Tibial artery (tissue), 4 donors: Measurements from ENCODE around the gene KL.

Experiments
- DNase-seq, 2 donors: peaks; one replicate each; pipeline ENCODE4 v3.0.0-alpha.2; 2019
- H3K27ac ChIP-seq, 2 donors: fragments of 200-600 bp; sonication (generic) in 1 of 2; 1 replicate in 1 of 2; 2 replicates in 1 of 2; pipeline ENCODE4 v1.5.1; 2018 to 2019; ENCODE audit warnings: mild to moderate bottlenecking in 1 of 2
- H3K27me3 ChIP-seq, 2 donors: fragments of 200-600 bp; sonication (generic) in 1 of 2; one replicate each; pipeline versions ENCODE4 v1.5.1 to v1.6.0; 2016 to 2019
- H3K36me3 ChIP-seq, 3 donors: fragments of 200-600 bp; sonication (generic) in 2 of 3; one replicate each; pipeline ENCODE4 v1.5.1; 2016 to 2019; ENCODE audit warnings: mild to moderate bottlenecking in 2 of 3
- H3K4me1 ChIP-seq, 4 donors: fragments of 200-600 bp; sonication (generic) in 2 of 4; 1 replicate in 3 of 4; 2 replicates in 1 of 4; pipeline ENCODE4 v1.5.1; 2016 to 2019
- H3K4me3 ChIP-seq, 2 donors: fragments of 200-600 bp; sonication (generic) in 1 of 2; 1 replicate in 1 of 2; 2 replicates in 1 of 2; pipeline ENCODE4 v1.5.1; 2018 to 2019; ENCODE audit warnings: mild to moderate bottlenecking in 2 of 2
- H3K9me3 ChIP-seq, 3 donors: fragments of 200-600 bp; sonication (generic) in 1 of 3; one replicate each; pipeline ENCODE4 v1.5.1; 2016 to 2019
- CTCF ChIP-seq, 2 experiments: fragments of 200-600 bp in 1 of 2; fragments of 450-650 bp in 1 of 2; IDR thresholded peaks; one replicate each; pipeline ENCODE4 v1.5.1; 2017 to 2019; ENCODE audit warnings: antibody characterized with exemption in 2 of 2, mild to moderate bottlenecking in 1 of 2, moderate library complexity in 1 of 2
- intact Hi-C: fragments of 100-400 bp; cut with DNase I; formaldehyde crosslinking; loops from one replicate; pipeline ENCODE4 v1.15.0; 2023; ENCODE audit warnings: low total_unique reads

Gene KL

GRCh38 chr13:33034882-33035520 lies 18.8 kb downstream of the KL start:
- DNase-seq: no peak
- H3K4me1 ChIP-seq: peaks cover 0 to 5% (median 0%) of the 10 kb centered on the region in 4 donors
- TF ChIP-seq CTCF (IDR thresholded peaks at IDR 0.05): no peak
- no peak overlapping the region for H3K27ac ChIP-seq
- no peaks in the 10 kb centered on the region for H3K9me3 ChIP-seq
- no peaks in the 10 kb centered on the region for H3K36me3 ChIP-seq
- intact Hi-C loops: no loop called here
- H3K4me3 ChIP-seq: no peak overlapping the region
- no peaks in the 10 kb centered on the region for H3K27me3 ChIP-seq

- Histone ChIP-seq H3K4me3 (no peak overlapping the region), H3K27me3 (no peaks in the 10 kb centered on the region), H3K4me1 (peaks cover 0 to 9% (median 0%) of the 10 kb centered on the region in 4 donors), H3K9me3 (no peaks in the 10 kb centered on the region), H3K36me3 (no peaks in the 10 kb centered on the region), H3K27ac (no peak overlapping the region)
- DNase-seq: no peak
- intact Hi-C loops: no loop called here
- TF ChIP-seq CTCF (IDR thresholded peaks at IDR 0.05): no peak
Measured at GRCh38 chr13:33037673-33038072, 21.4 kb downstream of the KL start.

GRCh38 chr13:33040090-33040489 lies 23.9 kb downstream of the KL start:
- no peak for DNase-seq
- Histone ChIP-seq H3K4me1 (peaks cover 0 to 9% (median 0%) of the 10 kb centered on the region in 4 donors), H3K27me3 (no peaks in the 10 kb centered on the region), H3K27ac (no peak overlapping the region), H3K36me3 (no peaks in the 10 kb centered on the region), H3K4me3 (no peak overlapping the region), H3K9me3 (no peaks in the 10 kb centered on the region)
- no peak for TF ChIP-seq CTCF (IDR thresholded peaks at IDR 0.05)
- intact Hi-C loops: no loop called here

GRCh38 chr13:33045851-33046592 lies 29.8 kb downstream of the KL start:
- H3K4me1 ChIP-seq: no peaks in the 10 kb centered on the region
- no peak overlapping the region for H3K27ac ChIP-seq
- H3K36me3 ChIP-seq: no peaks in the 10 kb centered on the region
- DNase-seq: no peak
- no peaks in the 10 kb centered on the region for H3K9me3 ChIP-seq
- no peak overlapping the region for H3K4me3 ChIP-seq
- no peak for TF ChIP-seq CTCF (IDR thresholded peaks at IDR 0.05)
- no peaks in the 10 kb centered on the region for H3K27me3 ChIP-seq
- intact Hi-C loops: no loop called here

GRCh38 chr13:33050161-33050560 lies 33.9 kb downstream of the KL start:
- no peak overlapping the region for H3K27ac ChIP-seq
- no peaks in the 10 kb centered on the region for H3K9me3 ChIP-seq
- no peaks in the 10 kb centered on the region for H3K27me3 ChIP-seq
- intact Hi-C loops: no loop called here
- no peak overlapping the region for H3K4me3 ChIP-seq
- no peaks in the 10 kb centered on the region for H3K36me3 ChIP-seq
- TF ChIP-seq CTCF (IDR thresholded peaks at IDR 0.05): no peak
- no peak for DNase-seq
- H3K4me1 ChIP-seq: no peaks in the 10 kb centered on the region
